Pancreas (tissue), 10 donors: ENCODE measurements around the gene FAM240B. TPM values are rescaled to one million over a fixed set of nuclear protein-coding genes. Genes with fewer than 3 reads are reported as not detected.

ENCODE experiments used
- ATAC-seq, 4 donors: fragments of 200-7000 bp; cut with Tn5 transposase; one replicate each; pipeline versions ENCODE4 v1.8.0 to v1.9.1; 2020; ENCODE audit warnings: mild to moderate bottlenecking in 4 of 4, moderate library complexity in 4 of 4
- DNase-seq, 6 donors: peaks; one replicate each; pipeline ENCODE4 v3.0.0-alpha.2; 2020
- FAIRE-seq: peaks from 2 replicates; lab custom pipeline; 2012; peaks lifted over from hg19 to GRCh38; lab: Jason Lieb, UNC
- H3K27ac ChIP-seq, 4 donors: fragments of 200-600 bp; sonication (generic); 1 replicate in 3 of 4; 2 replicates in 1 of 4; pipeline versions ENCODE4 v1.5.0 to v1.8.0; 2020
- H3K27me3 ChIP-seq, 4 donors: fragments of 200-600 bp; one replicate each; pipeline ENCODE4 v1.8.0; 2021
- H3K36me3 ChIP-seq, 3 donors: fragments of 200-600 bp; sonication (generic) in 1 of 3; one replicate each; pipeline versions ENCODE4 v1.5.0 to v1.8.0; 2020 to 2021
- H3K4me1 ChIP-seq, 3 donors: fragments of 200-600 bp; one replicate each; pipeline ENCODE4 v1.8.0; 2021
- H3K4me3 ChIP-seq, 4 donors: fragments of 200-600 bp; sonication (generic) in 2 of 4; one replicate each; pipeline versions ENCODE4 v1.5.0 to v1.8.0; 2020 to 2021
- H3K9me3 ChIP-seq, 4 donors: fragments of 200-600 bp; one replicate each; pipeline ENCODE4 v1.8.0; 2021
- WGBS, 2 donors: extraction: QIAGEN DNeasy Blood & Tissue Kit; methylation state at CpG; one replicate each; pipeline ENCODE4 v1.1.7; 2013; 5-methylcytosine and 5-hydroxymethylcytosine counted together
- intact Hi-C, 3 donors: fragments of 100-400 bp; cut with DNase I; formaldehyde crosslinking; loops; one replicate each; pipeline versions ENCODE4 v1.11.1 to v1.14.2; 2022
- polyA plus RNA-seq, 2 donors: library from polyadenylated mRNA; stranded (reverse); fragments of 200-250 nt; gene quantifications; one replicate each; pipeline ENCODE4 v1.2.3, GENCODE V29; 2013
- total RNA-seq, 6 donors: library from RNA; stranded (reverse); fragmentation: NEBNext Ultra II Directional in 4 of 6; extraction: Animal tissue kit (Norgen Biotek cat#: 25700) in 4 of 6; gene quantifications; one replicate each; pipeline versions ENCODE4 v1.2.1 to v1.2.4, GENCODE V29; 2021 to 2023
- TF ChIP-seq, protein P1 (sequence below), 4 donors: fragments of 200-600 bp; sonication (generic) in 3 of 4; IDR thresholded peaks; one replicate each; pipeline versions ENCODE4 v1.5.0 to v1.8.0; 2021; ENCODE audit warnings: antibody characterized with exemption in 4 of 4
- donor health status: healthy with polysubstance abuse.
- donor health status: DM: no; HTN: no; CAD: no; lungs with moderate emphysema.
- donor health status: DM: no; HTN: no; CAD: no.
- donor health status: control.
- donor health status: control.
- donor health status: Bipolar disorder and iron deficiency.
- donor health status: DM: yes; HTN: yes; CAD: no.
- donor health status: DM: no; HTN: no; CAD: no.
- donor health status: DM: no; HTN: no; CAD: no.
- donor health status: DM: yes; HTN: yes; CAD: no.

The FAM240B gene
- total and polyA plus RNA-seq, 8 donors = not detected

DNA sequence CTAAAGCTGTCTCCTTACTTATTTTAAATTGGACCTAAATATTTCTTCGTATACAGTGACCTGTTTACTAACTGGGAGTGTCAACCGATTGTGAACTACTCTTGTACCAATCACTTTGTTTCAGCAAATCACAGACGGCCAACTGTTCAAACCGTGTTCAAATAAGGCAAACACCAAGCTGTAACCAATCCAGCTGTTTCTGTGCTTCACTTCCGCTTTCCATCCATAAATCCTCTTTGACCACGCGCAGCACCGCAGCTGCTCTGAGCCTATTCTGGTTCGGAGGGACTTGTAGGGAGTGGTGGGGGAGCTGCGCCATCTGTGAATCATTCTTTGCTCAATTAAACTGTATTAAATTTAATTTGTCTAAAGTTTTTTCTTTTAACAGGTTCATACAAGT is 4.8 kb upstream of the FAM240B start:
- no peak for FAIRE-seq
- no peak for DNase-seq
- no peak for ATAC-seq

DNA sequence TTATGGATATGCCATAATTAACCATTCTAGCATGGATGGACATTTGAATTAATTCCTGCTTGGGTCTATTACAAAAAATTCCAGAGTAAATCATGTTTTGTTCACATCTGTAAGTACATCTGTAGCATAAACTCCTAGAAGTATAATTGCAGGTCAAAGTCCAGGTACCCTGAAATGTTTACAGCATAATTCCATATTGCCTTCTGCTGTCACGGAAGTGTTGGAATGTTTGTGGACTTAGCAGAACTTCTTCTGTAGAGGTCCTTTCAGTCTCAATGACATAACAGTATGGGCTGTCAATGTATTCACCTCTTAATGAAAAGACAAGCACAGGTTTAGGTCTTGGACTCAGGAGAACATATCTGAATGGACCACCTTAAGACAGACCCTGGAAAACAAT is 1.8 kb downstream of the FAM240B start:
- Histone ChIP-seq H3K27ac (no peak overlapping the region), H3K36me3 (no peaks in the 10 kb centered on the region), H3K9me3 (no peaks in the 10 kb centered on the region), H3K27me3 (no peaks in the 10 kb centered on the region), H3K4me1 (no peaks in the 10 kb centered on the region), H3K4me3 (no peak overlapping the region)
- DNase-seq (no peak), ATAC-seq (no peak), FAIRE-seq (no peak)
- intact Hi-C loops = no loop called here
- TF ChIP-seq, protein P1, sequence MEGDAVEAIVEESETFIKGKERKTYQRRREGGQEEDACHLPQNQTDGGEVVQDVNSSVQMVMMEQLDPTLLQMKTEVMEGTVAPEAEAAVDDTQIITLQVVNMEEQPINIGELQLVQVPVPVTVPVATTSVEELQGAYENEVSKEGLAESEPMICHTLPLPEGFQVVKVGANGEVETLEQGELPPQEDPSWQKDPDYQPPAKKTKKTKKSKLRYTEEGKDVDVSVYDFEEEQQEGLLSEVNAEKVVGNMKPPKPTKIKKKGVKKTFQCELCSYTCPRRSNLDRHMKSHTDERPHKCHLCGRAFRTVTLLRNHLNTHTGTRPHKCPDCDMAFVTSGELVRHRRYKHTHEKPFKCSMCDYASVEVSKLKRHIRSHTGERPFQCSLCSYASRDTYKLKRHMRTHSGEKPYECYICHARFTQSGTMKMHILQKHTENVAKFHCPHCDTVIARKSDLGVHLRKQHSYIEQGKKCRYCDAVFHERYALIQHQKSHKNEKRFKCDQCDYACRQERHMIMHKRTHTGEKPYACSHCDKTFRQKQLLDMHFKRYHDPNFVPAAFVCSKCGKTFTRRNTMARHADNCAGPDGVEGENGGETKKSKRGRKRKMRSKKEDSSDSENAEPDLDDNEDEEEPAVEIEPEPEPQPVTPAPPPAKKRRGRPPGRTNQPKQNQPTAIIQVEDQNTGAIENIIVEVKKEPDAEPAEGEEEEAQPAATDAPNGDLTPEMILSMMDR (IDR thresholded peaks at IDR 0.05) = no peak
- WGBS, 2 donors = 64 to 70% methylated on average over 1 of the region's 1 CpG

More for the DNA sequence above, 4.8 kb upstream of the FAM240B start:
- WGBS, 2 donors = 69 to 79% methylated on average over 10 of the region's 10 CpGs
- Histone ChIP-seq H3K27ac (no peak overlapping the region), H3K4me1 (no peaks in the 10 kb centered on the region), H3K27me3 (no peaks in the 10 kb centered on the region), H3K36me3 (no peaks in the 10 kb centered on the region), H3K4me3 (no peak overlapping the region), H3K9me3 (no peaks in the 10 kb centered on the region)
- intact Hi-C loops = no loop called here
- TF ChIP-seq, protein P1 (IDR thresholded peaks at IDR 0.05) = no peak

DNA sequence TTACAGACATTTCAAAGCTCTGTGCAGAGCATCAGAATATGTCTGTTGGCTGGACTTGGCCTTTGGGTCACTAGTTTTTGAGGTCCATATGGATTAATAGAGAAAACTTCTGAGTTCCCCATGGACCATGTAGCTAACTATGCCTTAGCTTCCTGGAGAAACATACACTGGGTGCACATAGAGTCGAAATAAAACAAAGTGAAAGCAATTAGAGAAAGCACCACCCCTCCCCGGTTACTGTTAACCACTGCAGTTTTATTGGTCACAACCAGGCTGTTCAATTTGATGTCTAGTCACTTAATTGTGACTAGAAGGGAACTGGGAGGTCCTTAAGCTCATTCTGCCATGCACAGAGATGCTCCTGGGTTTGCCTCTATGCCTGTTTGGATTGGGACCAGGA is 4.2 kb downstream of the FAM240B start:
- no peaks in the 10 kb centered on the region for H3K27me3 ChIP-seq
- intact Hi-C loops = no loop called here
- no peaks in the 10 kb centered on the region for H3K9me3 ChIP-seq
- DNase-seq (no peak), ATAC-seq (no peak), FAIRE-seq (no peak)
- no peaks in the 10 kb centered on the region for H3K36me3 ChIP-seq
- no peaks in the 10 kb centered on the region for H3K4me1 ChIP-seq
- no peak overlapping the region for H3K4me3 ChIP-seq
- TF ChIP-seq, protein P1 (IDR thresholded peaks at IDR 0.05) = no peak
- no peak overlapping the region for H3K27ac ChIP-seq
- WGBS, 2 donors = 50 to 75% methylated on average over 2 of the region's 2 CpGs

DNA sequence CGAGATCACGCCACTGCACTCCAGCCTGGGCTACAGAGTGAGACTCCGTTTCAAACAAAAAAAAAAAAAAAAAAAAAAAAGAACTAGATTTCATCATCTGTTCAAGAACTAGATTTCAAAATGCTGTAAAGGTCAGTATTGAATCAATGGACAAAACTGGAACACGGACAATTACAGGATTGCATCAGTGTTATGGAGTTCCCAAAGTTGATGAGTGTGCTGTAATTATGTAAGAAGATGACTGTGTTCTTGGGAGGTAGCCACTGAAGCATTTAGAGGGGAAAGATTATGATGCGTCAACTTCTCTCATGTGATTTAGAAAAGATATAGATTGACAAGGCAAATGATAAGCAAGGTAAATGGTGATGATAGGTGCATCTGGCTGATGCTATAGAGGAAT is 6.5 kb downstream of the FAM240B start:
- Histone ChIP-seq H3K4me3 (no peak overlapping the region), H3K27me3 (no peaks in the 10 kb centered on the region), H3K36me3 (no peaks in the 10 kb centered on the region), H3K4me1 (no peaks in the 10 kb centered on the region), H3K9me3 (no peaks in the 10 kb centered on the region), H3K27ac (no peak overlapping the region)
- intact Hi-C loops = no loop called here
- ATAC-seq = peak in 2 of 4 donors; percentile 44 to 67
- no peak for DNase-seq
- 50 to 69% methylated on average over 5 of the region's 5 CpGs for WGBS, 2 donors
- TF ChIP-seq, protein P1 (IDR thresholded peaks at IDR 0.05) = no peak
- no peak for FAIRE-seq

DNA sequence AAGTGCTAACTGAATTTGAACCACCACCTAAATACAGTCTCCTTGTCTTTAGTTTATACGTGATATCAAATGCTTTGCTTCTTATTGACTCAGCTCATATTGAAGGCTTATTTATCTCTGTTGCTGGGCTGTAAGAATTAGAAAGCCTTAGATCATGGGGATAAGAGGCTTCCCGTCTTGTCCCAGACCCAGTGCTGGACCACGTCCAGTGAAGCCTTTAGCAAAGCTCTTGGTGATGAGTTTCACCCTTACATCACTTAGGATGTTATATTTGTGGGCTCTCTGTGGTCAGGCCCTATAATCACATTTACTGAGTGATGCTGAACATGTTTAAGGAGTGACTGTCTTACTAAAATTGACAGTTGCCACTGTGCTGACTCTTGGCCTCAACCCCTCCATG is 11.2 kb downstream of the FAM240B start:
- no peak for FAIRE-seq
- no peaks in the 10 kb centered on the region for H3K9me3 ChIP-seq
- DNase-seq = no peak
- no peaks in the 10 kb centered on the region for H3K4me1 ChIP-seq
- WGBS, 2 donors = 36 to 58% methylated on average over 3 of the region's 3 CpGs
- no peak overlapping the region for H3K4me3 ChIP-seq
- H3K27ac ChIP-seq = no peak overlapping the region
- intact Hi-C loops = no loop called here
- H3K36me3 ChIP-seq = no peaks in the 10 kb centered on the region
- no peak for ATAC-seq
- H3K27me3 ChIP-seq = no peaks in the 10 kb centered on the region
- TF ChIP-seq, protein P1 (IDR thresholded peaks at IDR 0.05) = no peak
